Stimulated activated CD8-positive, alpha-beta memory T cell treated with anti-CD3 and anti-CD28 coated beads, Interleukin-4, amount 100 ng/mL, for 1 hour (primary cell): ENCODE results near the gene NDST1.

Source experiments
- DNase-seq, 2 donors: peaks; one replicate each; pipeline ENCODE4 v3.0.0-alpha.2; 2020; ENCODE audit warnings: low read depth in 2 of 2, low spot score in 1 of 2

The NDST1 gene

DNA sequence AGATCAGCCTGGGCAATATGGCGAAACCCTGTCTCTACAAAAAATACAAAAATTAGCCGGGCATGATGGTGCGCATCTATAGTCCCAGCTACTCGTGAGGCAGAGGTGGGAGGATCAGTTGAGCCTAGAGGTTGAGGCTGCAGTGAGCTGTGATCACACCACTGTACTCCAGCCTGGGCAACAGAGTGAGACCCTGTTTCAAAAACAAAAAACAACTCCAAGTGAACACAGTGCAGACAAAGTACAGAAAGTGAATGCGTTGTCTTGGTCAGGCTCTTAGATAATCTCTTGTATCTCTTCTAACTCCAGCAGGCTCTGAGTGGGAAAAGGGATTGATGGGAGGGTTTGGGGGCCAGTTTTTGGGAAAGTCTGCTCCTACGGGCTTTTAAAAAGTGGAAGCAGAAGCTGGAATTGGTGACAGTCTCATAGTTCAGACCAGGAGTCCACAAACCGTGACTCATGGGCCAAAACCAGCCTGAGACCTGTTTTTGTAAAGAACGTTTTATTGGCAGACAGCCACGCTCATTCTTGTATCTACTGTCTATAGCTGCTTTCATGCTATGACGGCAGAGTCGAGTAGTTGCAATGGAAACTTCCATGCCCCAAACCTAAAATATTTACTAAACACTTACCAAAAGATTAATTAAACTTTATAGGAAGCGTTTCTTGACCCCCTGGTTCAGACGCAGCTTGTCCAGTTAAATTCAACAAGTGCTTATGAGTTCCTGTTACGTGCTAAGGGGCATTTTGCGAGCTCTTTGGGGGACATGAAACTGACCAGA is 32.9 kb downstream of the NDST1 start:
- DNase-seq = no peak

DNA sequence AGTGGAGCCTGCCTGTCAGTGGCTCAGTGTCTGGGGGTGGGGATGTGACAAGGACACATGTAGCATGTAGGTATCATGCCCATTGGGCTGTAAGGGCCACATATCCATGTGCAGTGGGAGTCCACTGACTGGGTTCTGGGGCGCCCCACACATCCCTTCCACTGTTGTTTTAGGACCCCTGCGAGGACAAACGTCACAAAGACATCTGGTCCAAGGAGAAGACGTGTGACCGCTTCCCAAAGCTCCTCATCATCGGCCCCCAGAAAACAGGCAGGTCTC is 33.4 kb downstream of the NDST1 start:
- DNase-seq = no peak

- no peak for DNase-seq
These were observed 34.0 kb downstream of the NDST1 start for GRCh38 chr5:150541895-150542294.

DNA sequence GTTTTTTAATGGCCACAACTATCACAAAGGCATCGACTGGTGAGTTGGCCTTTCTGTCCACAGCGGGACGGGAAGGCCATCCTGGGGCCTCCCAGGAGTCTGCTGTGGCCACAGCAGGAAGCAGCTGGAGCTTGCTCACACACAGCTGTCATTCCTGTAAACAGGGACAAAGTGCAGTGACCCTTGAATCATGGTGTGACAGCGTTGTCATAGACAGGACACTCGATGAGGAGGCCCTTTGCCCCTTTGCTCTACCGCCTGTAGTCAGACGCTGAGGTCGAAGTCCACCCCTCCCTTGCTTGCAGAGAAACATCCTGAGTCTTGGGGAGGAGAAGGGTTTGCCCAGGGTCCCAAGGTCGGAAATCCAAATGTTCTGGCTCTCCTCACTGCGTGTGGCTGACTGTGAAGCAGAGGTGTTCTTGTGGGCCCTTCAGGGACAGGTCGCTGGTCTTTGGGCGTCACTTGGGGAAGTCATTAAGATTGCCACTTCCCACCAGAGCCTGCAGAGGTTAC is 35.1 kb downstream of the NDST1 start:
- no peak for DNase-seq

- DNase-seq = peak; percentile 14 to 16
These were observed 36.8 kb downstream of the NDST1 start for GRCh38 chr5:150544611-150545219.

- no peak for DNase-seq
These were observed 37.3 kb downstream of the NDST1 start for GRCh38 chr5:150545246-150545645.

DNA sequence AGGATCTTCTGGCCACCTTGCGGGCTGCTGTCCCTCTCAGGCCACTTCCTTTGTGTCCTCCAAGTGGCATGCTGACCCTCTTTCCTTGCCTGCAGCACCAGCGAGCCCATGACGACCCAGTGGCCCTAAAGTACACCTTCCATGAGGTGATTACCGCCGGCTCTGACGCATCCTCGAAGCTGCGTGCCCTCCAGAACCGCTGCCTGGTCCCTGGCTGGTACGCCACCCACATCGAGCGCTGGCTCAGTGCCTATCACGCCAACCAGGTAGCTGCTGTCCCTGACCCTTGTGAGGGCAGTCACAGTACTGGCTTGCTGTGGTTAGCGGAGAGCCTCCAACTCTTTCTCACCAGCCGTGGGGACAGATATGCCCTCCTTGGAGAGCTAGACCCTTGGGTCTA is 40.2 kb downstream of the NDST1 start:
- no peak for DNase-seq

- no peak for DNase-seq
These were observed 41.8 kb downstream of the NDST1 start for GRCh38 chr5:150549735-150550134.

GRCh38 chr5:150550286-150550685 is 42.4 kb downstream of the NDST1 start:
- no peak for DNase-seq

GRCh38 chr5:150551066-150551465 is 43.1 kb downstream of the NDST1 start:
- no peak for DNase-seq

- no peak for DNase-seq
These were observed 45.5 kb downstream of the NDST1 start for GRCh38 chr5:150553402-150553801.

GRCh38 chr5:150553911-150554310 is 46.0 kb downstream of the NDST1 start:
- no peak for DNase-seq

GRCh38 chr5:150554857-150555256 is 46.9 kb downstream of the NDST1 start:
- no peak for DNase-seq

- no peak for DNase-seq
These were observed 48.2 kb downstream of the NDST1 start for GRCh38 chr5:150556106-150556505.

GRCh38 chr5:150556859-150557508 is 49.1 kb downstream of the NDST1 start:
- no peak for DNase-seq

DNA sequence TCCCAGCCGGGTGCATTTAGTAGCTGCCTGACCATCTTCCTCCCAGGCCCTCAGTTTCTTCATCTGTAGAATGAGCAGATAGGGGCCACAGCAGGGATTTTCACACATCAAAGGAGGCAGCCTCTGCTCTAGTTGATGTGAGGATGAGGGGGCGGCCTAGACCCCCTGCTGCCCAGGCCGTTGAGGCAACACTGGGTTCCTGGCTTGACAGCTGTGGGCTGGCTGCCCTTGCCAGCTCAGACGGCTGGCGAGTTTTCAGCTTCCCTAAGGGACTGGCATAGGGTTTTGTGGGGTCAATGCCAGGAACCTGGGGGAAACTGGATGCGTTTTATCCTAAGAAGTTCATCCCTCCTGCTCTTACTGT is 49.6 kb downstream of the NDST1 start:
- no peak for DNase-seq

- DNase-seq = no peak
These were observed 50.2 kb downstream of the NDST1 start for GRCh38 chr5:150558088-150558621.

- no peak for DNase-seq
These were observed 51.2 kb downstream of the NDST1 start for GRCh38 chr5:150559088-150559487.

DNA sequence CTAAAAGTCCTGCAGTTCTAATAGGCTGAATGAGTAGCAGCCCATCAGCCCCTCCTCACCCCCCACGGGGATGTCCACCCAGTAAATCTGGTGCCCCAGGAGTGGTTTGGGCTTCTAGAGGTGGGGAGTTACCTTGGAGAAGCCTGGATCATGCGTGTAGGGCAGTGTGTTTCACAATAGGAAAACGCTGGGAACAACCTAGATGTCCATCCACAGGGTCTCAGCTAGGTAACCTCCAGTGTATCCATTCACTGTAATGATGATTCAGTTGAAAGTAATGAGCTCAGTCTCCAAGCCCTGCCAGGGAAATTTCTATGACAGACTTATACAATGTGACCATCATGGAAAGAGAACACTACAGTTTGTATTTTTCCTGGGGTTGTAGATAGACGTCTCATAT is 51.8 kb downstream of the NDST1 start:
- DNase-seq = no peak

DNA sequence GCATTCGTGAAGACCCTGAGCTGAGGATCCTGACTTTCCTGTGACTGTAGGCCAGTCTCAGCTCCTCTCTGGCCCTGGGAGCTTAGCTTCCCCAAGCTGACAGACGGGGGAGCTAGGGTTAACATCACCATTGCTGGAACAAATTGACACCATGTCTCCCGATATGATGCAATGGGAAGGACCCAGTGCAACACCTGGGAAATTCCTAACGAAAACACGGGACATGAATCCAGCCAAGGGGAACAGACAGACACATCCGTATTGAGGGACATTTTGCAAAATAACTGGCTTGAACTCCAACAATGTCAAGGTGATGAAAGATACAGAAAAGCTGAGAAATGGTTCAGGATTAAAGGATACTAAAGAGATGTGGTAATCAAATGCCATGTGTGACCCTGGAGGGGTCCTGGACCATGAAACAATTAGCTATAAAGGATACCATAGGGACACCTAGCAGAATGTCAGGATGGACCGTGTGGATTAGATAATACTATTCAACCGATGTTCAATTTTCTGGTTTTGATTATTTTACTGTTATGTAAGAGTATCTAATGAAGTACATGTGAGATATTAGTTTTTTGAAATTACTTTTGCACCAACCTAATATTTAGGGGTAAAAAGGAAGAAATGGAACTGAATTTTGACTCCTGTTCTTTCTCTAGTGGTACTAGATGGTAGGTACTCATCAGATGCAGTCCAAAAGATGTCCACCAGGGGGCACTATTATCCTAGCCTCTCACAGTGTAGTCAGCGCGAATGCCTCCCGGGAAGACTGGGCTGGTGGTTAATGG is 52.7 kb downstream of the NDST1 start:
- peak; percentile 76 to 81 for DNase-seq

DNA sequence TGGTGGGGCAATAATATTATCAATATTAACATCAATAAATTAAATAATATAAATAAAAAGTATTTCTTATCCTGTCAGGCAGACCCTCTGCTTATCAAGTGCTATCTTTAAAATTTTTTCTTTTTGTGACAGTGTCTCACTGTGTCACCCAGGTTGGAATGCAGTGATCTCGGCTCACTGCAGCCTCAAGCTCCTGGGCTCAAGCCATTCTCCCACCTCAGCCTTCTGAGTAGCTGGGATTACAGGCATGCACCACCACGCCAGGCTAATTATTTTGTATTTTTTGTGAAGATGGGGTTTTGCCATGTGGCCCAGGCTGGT is 53.2 kb downstream of the NDST1 start:
- no peak for DNase-seq
